Transverse colon (tissue), 4 donors: ENCODE results near the gene ARPIN. TPM values are rescaled to one million over a fixed set of nuclear protein-coding genes. Genes with fewer than 3 reads are reported as not detected.

Source experiments
- DNase-seq: peaks from one replicate; pipeline ENCODE4 v3.0.0-alpha.2; 2019
- H3K27ac ChIP-seq, 4 donors: fragments of 200-600 bp; sonication (generic); 2 replicates each; pipeline ENCODE4 v1.5.1; 2016 to 2018; ENCODE audit warnings: inconsistent platforms in 4 of 4
- H3K27me3 ChIP-seq: fragments of 200-600 bp; sonication (generic); 2 replicates; pipeline ENCODE4 v1.5.1; 2017; ENCODE audit warnings: inconsistent platforms
- H3K36me3 ChIP-seq, 4 donors: fragments of 200-600 bp; sonication (generic); 2 replicates each; pipeline ENCODE4 v1.5.1; 2017 to 2019; ENCODE audit warnings: inconsistent platforms in 4 of 4
- H3K4me1 ChIP-seq, 4 donors: fragments of 200-600 bp; sonication (generic); 2 replicates each; pipeline ENCODE4 v1.5.1; 2017 to 2020; ENCODE audit warnings: inconsistent platforms in 4 of 4
- H3K4me3 ChIP-seq, 4 donors: fragments of 200-600 bp; sonication (generic); 1 replicate in 1 of 4; 2 replicates in 3 of 4; pipeline versions ENCODE4 v1.5.1 to v1.6.1; 2017 to 2019; ENCODE audit warnings: inconsistent platforms in 4 of 4
- H3K9me3 ChIP-seq, 2 donors: fragments of 200-600 bp; sonication (generic); 2 replicates each; pipeline ENCODE4 v1.5.1; 2017 to 2019; ENCODE audit warnings: inconsistent platforms in 2 of 2
- CTCF ChIP-seq, 5 experiments: fragments of 200-600 bp in 3 of 5; fragments of 450-650 bp in 2 of 5; sonication (generic) in 3 of 5; IDR thresholded peaks; 1 replicate in 2 of 5; 2 replicates in 3 of 5; pipeline ENCODE4 v1.5.1; 2016 to 2017; ENCODE audit warnings: antibody characterized with exemption in 5 of 5, inconsistent platforms in 3 of 5, mild to moderate bottlenecking in 2 of 5, moderate library complexity in 1 of 5
- EP300 ChIP-seq: sonication (generic); formaldehyde crosslinking; IDR thresholded peaks from one replicate; pipeline ENCODE4 v1.6.1; 2017; ENCODE audit warnings: antibody characterized with exemption, low read depth
- POLR2A ChIP-seq: fragments of 450-650 bp; IDR thresholded peaks from one replicate; pipeline ENCODE4 v1.6.1; 2016; ENCODE audit warnings: antibody characterized with exemption, mild to moderate bottlenecking, moderate library complexity
- POLR2AphosphoS5 ChIP-seq, 3 donors: sonication (generic); formaldehyde crosslinking; IDR thresholded peaks; one replicate each; pipeline ENCODE4 v1.6.1; 2016; ENCODE audit warnings: antibody characterized with exemption in 3 of 3
- WGBS, 2 donors: methylation state at CpG; one replicate each; pipeline ENCODE4 v1.1.5; 2018; ENCODE audit warnings: low coverage in 1 of 2; 5-methylcytosine and 5-hydroxymethylcytosine counted together
- in situ Hi-C, 4 donors: fragments of 200-750 bp; cut with MboI; loops; one replicate each; pipeline versions ENCODE4 v1.15.0 to v1.15.1; 2017; ENCODE audit warnings: low sequenced_read_pairs in 3 of 4, low pct_ligation_motif_present in 1 of 4, low pct_unique_long_range_greater_than_20kb in 1 of 4
- intact Hi-C: fragments of 100-400 bp; cut with DNase I; formaldehyde crosslinking; loops from one replicate; pipeline ENCODE4 v1.15.1; 2023; ENCODE audit warnings: low total_unique reads
- total RNA-seq, 4 donors: library from RNA; depleted of rRNA; stranded (reverse); fragments of >200 nt; gene quantifications; one replicate each; pipeline ENCODE4 v1.1.0, GENCODE V29; 2016

Gene ARPIN
- total RNA-seq, 4 donors from 2014 or later = 24.1 to 48.6 (median 37.6) TPM

DNA sequence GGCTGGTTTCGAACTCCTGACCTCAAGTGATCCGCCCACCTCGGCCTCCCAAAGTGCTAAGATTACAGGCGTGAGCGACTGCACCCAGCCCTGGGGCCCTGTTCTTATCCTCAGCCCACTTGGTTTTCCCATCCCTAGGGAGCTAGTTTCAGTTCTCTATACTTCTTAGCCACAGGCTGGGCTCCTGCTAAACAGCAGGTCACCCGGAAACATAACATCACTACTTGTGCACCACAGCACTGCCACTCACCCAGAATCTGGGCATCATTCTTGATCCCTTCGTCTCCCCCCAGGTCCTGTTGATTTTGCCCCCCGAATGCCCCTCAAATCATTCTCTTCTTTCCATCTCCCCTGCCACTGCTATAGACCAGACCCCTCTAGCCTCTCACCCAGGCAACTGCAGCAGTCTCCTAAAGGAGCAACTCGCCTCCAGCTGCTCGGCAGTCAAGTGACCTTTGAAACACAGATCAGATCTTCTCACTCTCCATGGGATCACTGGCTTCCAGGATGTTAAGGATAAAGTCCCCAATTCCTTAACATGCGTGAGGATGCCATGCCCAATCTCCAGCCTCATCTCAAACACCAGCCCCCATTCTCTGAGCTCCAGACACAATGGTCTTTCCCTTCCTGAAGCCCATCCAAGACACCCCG is 13.3 kb downstream of the ARPIN start:
- H3K27me3 ChIP-seq = no peaks in the 10 kb centered on the region
- DNase-seq = no peak
- H3K4me1 ChIP-seq = peaks cover 0 to 16% (median 2%) of the 10 kb centered on the region in 4 donors
- TF ChIP-seq CTCF (IDR thresholded peaks at IDR 0.05) (no peak), POLR2A (no peak), POLR2AphosphoS5 (IDR thresholded peaks at IDR 0.05) (no peak), EP300 (no peak)
- H3K4me3 ChIP-seq = no peak overlapping the region
- H3K36me3 ChIP-seq = peaks cover 0 to 28% (median 9%) of the 10 kb centered on the region in 4 donors
- no peaks in the 10 kb centered on the region for H3K9me3 ChIP-seq
- in situ Hi-C loops (loop anchor here in 2 of 4 donors (5.0 to 10.0 kb wide), 2 partner anchors 173 to 175 kb away; no protein-coding TSS in a partner anchor), intact Hi-C loops (no loop called here)
- 53 to 71% methylated on average over 3 to 12 of the region's 12 CpGs for WGBS, 2 donors
- H3K27ac ChIP-seq = no peak overlapping the region

DNA sequence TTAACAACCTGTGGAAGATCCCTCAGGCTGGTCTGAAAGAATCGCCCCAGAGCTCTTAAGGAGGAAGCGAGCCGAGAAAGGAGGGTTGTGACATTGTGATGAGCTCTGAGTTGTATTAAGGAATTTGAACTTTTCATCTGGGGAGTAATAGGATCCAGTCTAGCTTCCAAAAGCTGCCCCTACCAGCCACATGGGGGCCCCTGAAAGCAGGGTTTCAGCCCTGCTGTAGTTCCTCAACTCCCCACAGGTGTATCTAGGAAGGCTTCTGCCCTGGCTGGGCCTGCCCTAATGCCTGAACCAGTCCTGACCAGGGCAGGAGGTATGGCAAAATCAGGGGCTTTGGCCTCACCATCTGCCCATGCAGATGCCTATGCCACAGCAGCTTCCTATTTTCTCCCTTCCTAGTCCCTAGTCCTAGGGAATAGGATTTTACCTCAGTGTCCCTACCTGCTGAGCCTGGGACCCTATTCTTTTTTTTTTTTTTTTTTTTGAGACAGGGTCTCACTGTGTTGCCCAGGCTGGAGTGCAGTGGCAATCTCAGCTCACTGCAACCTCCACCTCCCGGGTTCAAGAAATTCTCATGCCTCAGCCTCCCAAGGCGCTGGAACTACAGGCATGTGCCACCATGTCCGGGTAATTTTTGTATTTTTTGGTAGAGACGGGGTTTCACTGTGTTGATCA is 14.0 kb downstream of the ARPIN start:
- DNase-seq = peak; percentile 53
- intact Hi-C loops (no loop called here), in situ Hi-C loops (loop anchor here in 2 of 4 donors (5.0 to 10.0 kb wide), 2 partner anchors 174 to 176 kb away; no protein-coding TSS in a partner anchor)
- Histone ChIP-seq H3K9me3 (no peaks in the 10 kb centered on the region), H3K36me3 (peaks cover 0 to 23% (median 9%) of the 10 kb centered on the region in 4 donors), H3K27me3 (no peaks in the 10 kb centered on the region), H3K4me3 (no peak overlapping the region), H3K27ac (no peak overlapping the region), H3K4me1 (peaks cover 0 to 17% (median 3%) of the 10 kb centered on the region in 4 donors)
- WGBS, 2 donors = 82% methylated on average over 7 of the region's 7 CpGs; no CpG with 5 or more reads in 1 of the 2 donors
- TF ChIP-seq CTCF (IDR thresholded peaks at IDR 0.05) = peak; percentile 49 to 85 (median 62)
- no peak for TF ChIP-seq EP300

GRCh38 chr15:89898146-89898545 is 14.6 kb downstream of the ARPIN start:
- Histone ChIP-seq H3K27ac (no peak overlapping the region), H3K4me3 (no peak overlapping the region), H3K9me3 (no peaks in the 10 kb centered on the region), H3K4me1 (peaks cover 1 to 19% (median 4%) of the 10 kb centered on the region in 4 donors), H3K27me3 (no peaks in the 10 kb centered on the region), H3K36me3 (peaks cover 0 to 16% (median 7%) of the 10 kb centered on the region in 4 donors)
- WGBS, 2 donors = 59 to 78% methylated on average over 2 of the region's 2 CpGs
- no peak for DNase-seq
- intact Hi-C loops (no loop called here), in situ Hi-C loops (loop anchor here in 2 of 4 donors (5.0 to 10.0 kb wide), 2 partner anchors 174 to 177 kb away; no protein-coding TSS in a partner anchor)
- no peak for TF ChIP-seq POLR2AphosphoS5 (IDR thresholded peaks at IDR 0.05)
- TF ChIP-seq EP300 = no peak
- TF ChIP-seq POLR2A = no peak
- no peak for TF ChIP-seq CTCF (IDR thresholded peaks at IDR 0.05)

DNA sequence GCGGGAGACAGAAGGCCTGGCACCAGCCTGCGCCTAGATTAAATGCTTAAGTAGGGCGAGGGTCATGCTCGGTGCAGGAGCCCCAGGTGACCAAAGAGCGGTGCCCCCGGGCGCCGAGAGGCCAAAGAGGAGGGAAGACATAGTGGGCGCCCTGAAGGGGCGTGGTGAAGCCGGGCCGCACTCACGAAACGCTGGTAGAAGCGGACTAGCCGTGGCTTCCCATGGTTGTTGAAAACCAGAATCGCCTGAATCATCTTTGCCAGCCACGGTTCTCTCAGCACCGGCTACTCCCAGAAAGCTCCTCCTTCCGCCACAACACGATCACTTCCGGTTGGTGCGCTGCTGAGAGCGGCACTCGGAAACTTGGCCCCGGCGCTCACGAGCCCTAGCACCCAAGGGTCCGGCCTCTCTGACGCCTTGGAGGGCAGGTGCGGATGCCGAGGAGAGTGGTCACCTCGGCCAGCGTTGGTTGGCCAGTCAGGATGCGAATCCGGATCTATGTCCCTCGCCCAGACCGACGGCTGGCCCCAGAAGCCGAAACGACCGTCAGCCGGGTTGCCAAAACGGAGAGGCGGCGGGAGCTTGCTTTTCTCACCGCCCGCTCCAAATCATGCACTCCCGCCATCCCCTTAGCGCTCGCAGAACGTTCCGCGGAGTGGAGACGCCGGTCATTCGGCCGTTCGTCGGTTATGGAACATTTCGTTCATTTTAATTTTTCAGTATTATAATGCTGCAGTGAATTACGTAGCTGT is 18.9 kb downstream of the ARPIN start, which contains the start of gene AP3S2:
TSS of gene AP3S2 (minus strand) at position 299 of the 752 bp plus-strand sequence. CDS start at position 254, 45 bp downstream.
- H3K36me3 ChIP-seq = no peaks in the 10 kb centered on the region
- 0 to 1% methylated on average over 5 to 57 of the region's 62 CpGs for WGBS, 2 donors
- H3K9me3 ChIP-seq = no peaks in the 10 kb centered on the region
- peaks cover 7 to 30% (median 16%) of the 10 kb centered on the region in 4 donors for H3K4me1 ChIP-seq
- in situ Hi-C loops = loop anchor here in 2 of 4 donors (5.0 to 10.0 kb wide), 2 partner anchors 178 to 181 kb away; no protein-coding TSS in a partner anchor
- peak within 1 kb of the TSS; percentile 90 to 97 (median 92) for H3K27ac ChIP-seq
- H3K27me3 ChIP-seq = no peaks in the 10 kb centered on the region
- peak within 1 kb of the TSS; percentile 62 to 96 (median 74) for H3K4me3 ChIP-seq
- TF ChIP-seq CTCF (IDR thresholded peaks at IDR 0.05) = no peak
- peak; percentile 82 to 91 (median 86) for TF ChIP-seq POLR2AphosphoS5 (IDR thresholded peaks at IDR 0.05)
- peak; percentile 78 for TF ChIP-seq POLR2A
- no peak for TF ChIP-seq EP300
- DNase-seq = peak; percentile 93
- intact Hi-C loops = no loop called here
